CD4-positive, alpha-beta T cell (primary cell): Measurements from ENCODE around the gene PPP1R26. TPM values are rescaled to one million over a fixed set of nuclear protein-coding genes. Genes with fewer than 3 reads are reported as not detected.

Source experiments
- ATAC-seq: fragments of 200-7000 bp; cut with Tn5 transposase; one replicate; pipeline ENCODE4 v1.10.0; 2022; ENCODE audit warnings: mild to moderate bottlenecking; ENCODE audit not compliant: poor library complexity
- CTCF ChIA-PET: fragments of 350-600 bp; sonication (Branson Sonifier 250); formaldehyde crosslinking; loops from one replicate; lab custom pipeline; 2021; ENCODE audit warnings: antibody characterized with exemption, inconsistent platforms; lab: Charles Lee
- POLR2A ChIA-PET: fragments of 350-600 bp; sonication (Branson Sonifier 250); formaldehyde crosslinking; loops from one replicate; lab custom pipeline; 2021; ENCODE audit warnings: antibody characterized with exemption, inconsistent platforms; lab: Charles Lee
- DNase-seq, 14 experiments: peaks; one replicate each; pipeline ENCODE4 v3.0.0-alpha.2; 2013 to 2020; ENCODE audit warnings: mixed read lengths in 2 of 14
- H3K27ac ChIP-seq, 2 donors: one replicate each; pipeline versions ENCODE4 v1.5.1 to v1.7.0; 2013; ENCODE audit warnings: low read length in 2 of 2, low read depth in 1 of 2, mild to moderate bottlenecking in 1 of 2
- H3K27me3 ChIP-seq, 2 experiments: 1 replicate in 1 of 2; 2 replicates in 1 of 2; pipeline versions ENCODE4 v1.6.1 to v1.7.0; 2013; ENCODE audit warnings: low read length in 2 of 2, control low read depth in 1 of 2, mild to moderate bottlenecking in 1 of 2, moderate library complexity in 1 of 2; ENCODE audit not compliant: insufficient read depth in 2 of 2, control insufficient read depth in 1 of 2
- H3K36me3 ChIP-seq: one replicate; pipeline ENCODE4 v1.6.1; 2013; ENCODE audit warnings: low read length, control low read depth; ENCODE audit not compliant: insufficient read depth
- H3K4me1 ChIP-seq: one replicate; pipeline ENCODE4 v1.6.1; 2013; ENCODE audit warnings: low read length, control low read depth; ENCODE audit not compliant: insufficient read depth
- H3K4me3 ChIP-seq: one replicate; pipeline ENCODE4 v1.5.1; 2013; ENCODE audit warnings: mild to moderate bottlenecking, low read length, moderate library complexity
- H3K9me3 ChIP-seq, 2 experiments: 1 replicate in 1 of 2; 2 replicates in 1 of 2; pipeline versions ENCODE4 v1.6.1 to v1.7.0; 2013; ENCODE audit warnings: low read length in 2 of 2, mild to moderate bottlenecking in 2 of 2, control low read depth in 1 of 2, moderate library complexity in 1 of 2; ENCODE audit not compliant: control insufficient read depth in 1 of 2, insufficient read depth in 1 of 2
- H3K27ac Mint-ChIP-seq: one replicate; pipeline ENCODE4 v1.8.0; 2020; ENCODE audit warnings: mixed read lengths
- H3K27me3 Mint-ChIP-seq: one replicate; pipeline ENCODE4 v1.8.0; 2021; ENCODE audit warnings: mixed read lengths
- H3K36me3 Mint-ChIP-seq: one replicate; pipeline ENCODE4 v1.8.0; 2021; ENCODE audit warnings: low read depth, mixed read lengths
- H3K4me1 Mint-ChIP-seq: one replicate; pipeline ENCODE4 v1.8.0; 2021; ENCODE audit warnings: low read depth, mixed read lengths
- H3K4me3 Mint-ChIP-seq: one replicate; pipeline ENCODE4 v1.8.0; 2020; ENCODE audit warnings: mild to moderate bottlenecking, mixed read lengths
- H3K9me3 Mint-ChIP-seq: one replicate; pipeline ENCODE4 v1.8.0; 2020; ENCODE audit warnings: mixed read lengths
- CTCF ChIP-seq: fragments of 200-600 bp; IDR thresholded peaks from one replicate; pipeline ENCODE4 v1.8.0; 2022; ENCODE audit warnings: antibody characterized with exemption, mild to moderate bottlenecking
- intact Hi-C, 2 experiments: fragments of 100-400 bp; cut with DNase I in 1 of 2; cut with micrococcal nuclease in 1 of 2; formaldehyde crosslinking; loops; one replicate each; pipeline versions ENCODE4 v1.15.1 to v1.9.0; 2023 to 2025; cut with DNase I, micrococcal nuclease
- total RNA-seq, 174 experiments: library from RNA in 2 of 174; stranded (reverse) in 2 of 174; gene quantifications; one replicate each; pipeline ENCODE4 v1.2.3 and lab custom pipeline; 2021 to 2026

PPP1R26 gene
- total RNA-seq, 2 experiments from 2014 or later = 0.27 to 0.47 TPM

- Mint-ChIP-seq H3K27ac (no peak overlapping the region), H3K36me3 (no peaks in the 10 kb centered on the region), H3K27me3 (peaks cover 40% of the 10 kb centered on the region), H3K9me3 (no peaks in the 10 kb centered on the region), H3K4me3 (no peak overlapping the region), H3K4me1 (no peaks in the 10 kb centered on the region)
- no peak for DNase-seq
- intact Hi-C loops = no loop called here
- no peak overlapping the region for H3K4me3 ChIP-seq
- H3K27me3 ChIP-seq = no peaks in the 10 kb centered on the region
- ChIA-PET CTCF (no interaction called here), POLR2A (no interaction called here)
- TF ChIP-seq CTCF = no peak
- H3K4me1 ChIP-seq = no peaks in the 10 kb centered on the region
- ATAC-seq = no peak
- no peaks in the 10 kb centered on the region for H3K36me3 ChIP-seq
- H3K27ac ChIP-seq = no peak overlapping the region
- peaks cover 0 to 4% of the 10 kb centered on the region in 2 experiments for H3K9me3 ChIP-seq
Observed at GRCh38 chr9:135442075-135442474, 37.5 kb upstream of the PPP1R26 start.

- Histone ChIP-seq H3K36me3 (no peaks in the 10 kb centered on the region), H3K4me3 (no peak overlapping the region), H3K27ac (no peak overlapping the region), H3K4me1 (no peaks in the 10 kb centered on the region), H3K9me3 (no peaks in the 10 kb centered on the region), H3K27me3 (no peaks in the 10 kb centered on the region)
- H3K27me3 Mint-ChIP-seq = peaks cover 38% of the 10 kb centered on the region
- H3K4me1 Mint-ChIP-seq = no peaks in the 10 kb centered on the region
- no peak overlapping the region for H3K4me3 Mint-ChIP-seq
- no peak for TF ChIP-seq CTCF
- intact Hi-C loops = no loop called here
- CTCF ChIA-PET = no interaction called here
- no peaks in the 10 kb centered on the region for H3K36me3 Mint-ChIP-seq
- H3K27ac Mint-ChIP-seq = no peak overlapping the region
- ATAC-seq (no peak), DNase-seq (no peak)
- H3K9me3 Mint-ChIP-seq = no peaks in the 10 kb centered on the region
- POLR2A ChIA-PET = no interaction called here
Observed at GRCh38 chr9:135443797-135444425, 35.7 kb upstream of the PPP1R26 start.

GRCh38 chr9:135447126-135447525 is 32.5 kb upstream of the PPP1R26 start:
- Mint-ChIP-seq H3K4me1 (no peaks in the 10 kb centered on the region), H3K4me3 (no peak overlapping the region), H3K27ac (no peak overlapping the region), H3K36me3 (no peaks in the 10 kb centered on the region), H3K27me3 (peaks cover 18% of the 10 kb centered on the region), H3K9me3 (no peaks in the 10 kb centered on the region)
- Histone ChIP-seq H3K27me3 (no peaks in the 10 kb centered on the region), H3K27ac (no peak overlapping the region), H3K9me3 (no peaks in the 10 kb centered on the region), H3K4me1 (no peaks in the 10 kb centered on the region), H3K36me3 (no peaks in the 10 kb centered on the region), H3K4me3 (no peak overlapping the region)
- ChIA-PET POLR2A (no interaction called here), CTCF (no interaction called here)
- no peak for TF ChIP-seq CTCF
- no peak for DNase-seq
- intact Hi-C loops = no loop called here
- ATAC-seq = no peak
